Gastroesophageal sphincter (tissue), 3 donors: Measurements from ENCODE around the gene RFX3.

Experiments
- CTCF ChIP-seq, 4 experiments: fragments of 200-600 bp in 2 of 4; fragments of 450-650 bp in 2 of 4; sonication (generic) in 1 of 4; IDR thresholded peaks; one replicate each; pipeline ENCODE4 v1.5.1; 2017 to 2019; ENCODE audit warnings: antibody characterized with exemption in 4 of 4, mild to moderate bottlenecking in 2 of 4, moderate library complexity in 2 of 4
- EP300 ChIP-seq: sonication (generic); formaldehyde crosslinking; IDR thresholded peaks from one replicate; pipeline ENCODE4 v1.6.1; 2017; ENCODE audit warnings: antibody characterized with exemption, mild to moderate bottlenecking
- POLR2A ChIP-seq, 2 donors: fragments of 450-650 bp; IDR thresholded peaks; one replicate each; pipeline ENCODE4 v1.6.1; 2017; ENCODE audit warnings: antibody characterized with exemption in 2 of 2, mild to moderate bottlenecking in 2 of 2, moderate library complexity in 1 of 2
- POLR2AphosphoS5 ChIP-seq: sonication (generic); formaldehyde crosslinking; IDR thresholded peaks from one replicate; pipeline ENCODE4 v1.6.1; 2017; ENCODE audit warnings: antibody characterized with exemption

GRCh38 chr9:3419893-3420292 lies 105.9 kb downstream of the RFX3 start:
- TF ChIP-seq CTCF (IDR thresholded peaks at IDR 0.05), result no peak
- no peak for TF ChIP-seq POLR2A (IDR thresholded peaks at IDR 0.05)
- no peak for TF ChIP-seq EP300
- TF ChIP-seq POLR2AphosphoS5, result no peak
